Astrocyte of the hippocampus (primary cell): ENCODE measurements around the gene CDH4.
A peak's percentile ranks its signal among the peaks of the same experiment; 100 is the strongest.

Experiments
- DNase-seq: peaks from one replicate; pipeline ENCODE4 v3.0.0; 2011; ENCODE audit warnings: low read depth, low spot score

CDH4 gene

GRCh38 chr20:61646986-61647385 is 394.9 kb downstream of the CDH4 start:
- no peak for DNase-seq

DNA sequence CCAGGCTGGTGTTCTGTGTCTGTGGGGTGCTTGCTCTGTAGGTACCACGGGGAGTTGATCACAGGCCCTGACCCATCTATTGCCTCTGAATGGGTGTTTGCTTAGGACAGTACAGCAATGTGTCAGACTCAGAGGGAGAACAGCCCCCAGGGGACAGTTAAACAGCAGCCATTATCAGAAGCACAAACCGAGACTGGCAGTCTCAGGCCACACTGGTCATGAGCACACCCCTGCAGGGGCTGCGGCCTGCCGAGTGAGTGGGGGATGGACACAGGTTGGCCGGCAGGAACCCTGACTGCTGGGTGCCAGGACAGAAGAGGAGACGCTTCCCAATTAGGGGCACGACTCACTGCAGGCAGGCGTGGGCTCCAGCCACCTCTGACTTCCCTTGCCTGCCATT is 395.6 kb downstream of the CDH4 start:
- DNase-seq = no peak

DNA sequence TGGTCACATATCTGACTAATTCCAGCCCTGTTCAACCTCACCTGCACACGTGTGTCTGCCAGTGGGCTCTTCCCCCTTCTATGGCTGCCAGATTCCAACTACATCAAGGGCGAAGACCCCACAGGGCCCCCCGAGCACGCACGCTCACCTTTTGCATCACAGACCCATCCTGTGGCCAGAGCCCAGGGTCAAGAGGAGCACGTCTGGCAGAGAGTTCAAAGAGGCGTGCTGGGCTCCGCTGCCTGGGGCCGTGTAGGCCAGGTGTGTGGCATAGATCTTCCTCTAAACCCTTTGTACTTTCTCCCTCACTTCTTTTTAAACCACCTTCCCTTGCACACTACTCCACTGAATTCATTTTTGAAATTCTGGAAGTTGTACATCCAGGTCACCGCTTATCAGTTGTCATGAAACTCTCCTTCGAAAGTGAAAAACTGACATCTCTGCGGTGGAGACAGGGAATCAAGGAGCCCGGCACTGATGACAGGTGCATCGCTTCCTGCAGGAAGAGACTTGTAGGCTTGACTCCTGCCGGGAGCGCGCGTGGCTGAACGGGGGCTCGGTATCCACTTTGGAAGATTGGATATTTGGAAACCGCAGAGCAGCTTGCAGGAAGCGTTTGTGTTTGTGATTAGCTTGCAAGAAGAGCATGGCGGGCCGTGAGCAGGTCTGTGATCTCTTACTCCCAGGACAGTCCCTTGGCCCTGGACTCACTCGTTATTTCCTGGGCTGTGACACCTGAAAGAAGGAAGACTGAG is 397.2 kb downstream of the CDH4 start:
- DNase-seq = no peak

- DNase-seq = no peak
These were observed 397.8 kb downstream of the CDH4 start for GRCh38 chr20:61649860-61650162.

DNA sequence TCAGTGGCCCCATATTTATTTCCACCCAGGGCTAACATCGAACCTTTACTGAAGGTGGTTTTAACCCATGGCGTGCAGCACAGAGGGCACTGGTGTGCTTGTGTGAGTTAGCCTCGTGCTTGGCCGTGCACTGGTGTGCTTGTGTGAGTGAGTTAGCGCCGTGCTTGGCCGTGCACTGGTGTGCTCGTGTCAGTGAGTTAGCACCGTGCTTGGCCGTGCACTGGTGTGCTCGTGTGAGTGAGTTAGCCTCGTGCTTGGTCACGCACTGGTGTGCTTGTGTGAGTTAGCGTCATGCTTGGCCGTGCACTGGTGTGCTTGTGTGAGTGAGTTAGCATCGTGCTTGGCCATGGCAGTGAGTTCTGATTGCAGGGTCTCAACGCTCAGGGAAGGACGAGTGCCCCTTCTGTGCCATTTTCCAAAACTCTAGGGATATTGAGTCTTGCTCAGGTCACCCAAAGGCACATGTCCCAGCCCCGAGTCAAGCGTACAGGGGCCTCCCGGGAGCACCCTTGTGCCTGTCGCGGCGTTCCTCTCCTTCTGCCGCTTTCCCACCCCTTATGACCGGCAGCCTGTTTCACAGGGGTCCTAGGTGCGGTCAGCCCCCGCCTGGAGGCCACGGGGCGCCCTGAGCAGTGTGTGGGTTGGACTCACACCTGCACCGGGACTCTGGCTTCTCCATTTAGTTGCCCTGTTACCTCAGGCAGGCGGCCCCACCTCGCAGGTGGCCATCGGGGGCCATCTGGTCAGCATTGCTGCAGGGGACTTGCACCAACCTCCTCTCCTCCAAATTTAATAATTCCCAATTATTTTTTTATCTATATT is 399.1 kb downstream of the CDH4 start:
- no peak for DNase-seq

GRCh38 chr20:61652146-61652545 is 400.1 kb downstream of the CDH4 start:
- DNase-seq = no peak

DNA sequence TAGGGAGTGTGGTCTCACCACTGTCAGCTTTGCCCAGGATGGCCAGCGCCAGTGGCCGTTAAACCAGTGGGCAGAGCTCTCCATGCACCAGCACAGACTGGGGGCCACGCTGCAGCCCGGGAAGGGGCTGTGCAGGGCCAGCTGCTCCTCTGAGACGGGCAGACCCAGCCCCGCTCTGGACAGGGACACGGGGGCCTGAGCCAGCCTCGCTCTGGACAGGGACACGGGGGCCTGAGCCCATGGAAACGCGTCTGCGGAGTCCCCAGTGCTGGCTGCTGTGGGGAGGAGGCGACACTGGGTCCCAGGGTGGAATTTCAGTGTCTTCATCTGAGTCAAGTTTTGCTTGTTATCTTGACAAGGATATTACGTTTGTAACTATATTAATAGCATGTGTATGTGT is 402.7 kb downstream of the CDH4 start:
- DNase-seq = no peak

DNA sequence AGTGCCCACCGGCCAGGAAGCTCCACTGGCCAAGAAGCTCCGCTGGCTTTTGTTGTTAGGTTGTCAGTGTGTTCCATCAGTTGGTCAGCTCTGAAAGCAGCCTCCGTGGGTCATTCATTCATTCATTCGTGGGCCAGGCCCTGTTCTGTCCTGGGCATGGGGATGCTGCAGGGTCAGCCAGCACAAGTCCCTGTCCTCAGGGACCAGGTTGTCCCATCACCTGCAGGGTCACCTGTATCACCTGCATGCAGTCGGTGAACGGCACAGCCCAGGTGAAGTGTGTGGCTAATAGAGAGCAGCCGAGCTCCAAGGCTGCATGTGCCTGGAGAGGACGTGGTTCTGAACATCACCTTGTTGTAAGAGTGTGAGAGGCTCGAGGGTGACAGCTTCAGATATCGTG is 403.5 kb downstream of the CDH4 start:
- no peak for DNase-seq

DNA sequence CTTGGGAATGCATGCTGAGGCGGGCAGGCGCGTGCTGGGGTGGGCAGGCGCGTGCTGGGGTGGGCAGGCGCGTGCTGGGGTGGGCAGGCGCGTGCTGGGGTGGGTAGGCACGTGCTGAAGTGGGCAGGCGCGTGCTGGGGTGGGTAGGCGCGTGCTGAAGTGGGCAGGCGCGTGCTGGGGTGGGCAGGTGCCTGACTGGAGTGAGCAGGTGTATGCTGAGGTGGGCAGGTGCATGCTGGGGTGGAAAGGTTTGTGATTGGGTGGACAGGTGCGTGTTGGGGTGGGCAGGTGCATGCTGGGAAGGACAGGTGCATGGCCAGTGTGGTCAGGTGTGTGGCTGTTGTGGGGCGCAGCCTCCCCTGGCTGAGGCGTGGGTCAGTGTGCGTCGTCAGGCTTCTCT is 404.1 kb downstream of the CDH4 start:
- DNase-seq = no peak

DNA sequence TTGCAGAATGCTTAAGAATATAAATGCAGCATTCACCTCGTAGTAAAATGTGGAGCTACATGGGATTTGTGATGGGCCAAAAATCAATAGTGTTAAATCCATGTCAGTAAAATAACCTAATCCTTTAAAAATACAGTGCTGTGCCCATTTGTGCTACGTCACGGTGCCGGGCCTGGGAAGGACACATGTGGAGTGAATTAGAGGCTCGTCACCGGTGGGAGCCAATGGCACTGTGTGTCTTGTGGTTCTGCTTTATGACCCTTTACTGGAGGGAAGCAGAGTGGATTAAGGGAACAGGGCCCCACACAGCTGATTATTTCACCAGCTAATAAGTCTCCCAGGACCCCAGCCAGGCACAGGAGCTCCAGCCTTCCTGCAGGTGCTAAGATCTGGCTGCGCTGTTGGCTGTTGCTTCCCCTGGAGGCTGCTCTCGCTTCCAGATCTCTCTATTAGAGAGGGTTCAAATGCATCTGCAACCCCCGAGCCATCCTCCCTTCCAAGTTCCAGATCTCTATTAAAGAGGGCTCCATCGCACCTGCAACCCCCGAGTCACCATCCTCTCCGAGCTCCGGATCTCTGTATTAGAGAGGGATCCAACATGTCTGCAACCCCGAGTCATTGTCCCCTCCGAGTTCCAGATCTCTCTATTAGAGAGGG is 405.8 kb downstream of the CDH4 start:
- no peak for DNase-seq

DNA sequence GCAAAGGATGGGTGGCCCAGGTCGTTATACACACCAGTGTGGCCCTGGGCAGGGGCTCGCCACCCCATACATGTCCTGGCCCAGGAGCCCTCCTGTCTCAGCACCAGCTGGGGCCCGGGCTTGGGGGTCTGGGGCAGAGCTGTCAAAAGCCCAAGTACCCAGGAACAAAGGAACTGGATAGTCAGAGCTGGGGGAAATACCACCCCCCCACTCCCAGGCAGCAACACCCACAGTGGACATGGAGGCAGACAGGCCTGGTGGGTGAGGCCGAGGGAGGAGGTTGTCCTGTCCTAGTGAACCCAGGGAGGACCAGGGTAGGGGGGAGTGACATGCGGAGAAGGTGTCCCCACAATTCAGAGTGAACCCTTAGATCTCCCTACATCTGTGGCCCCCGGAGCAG is 406.5 kb downstream of the CDH4 start:
- DNase-seq = no peak

- no peak for DNase-seq
These were observed 407.4 kb downstream of the CDH4 start for GRCh38 chr20:61659246-61659993.

- DNase-seq = no peak
These were observed 407.9 kb downstream of the CDH4 start for GRCh38 chr20:61659994-61660346.

DNA sequence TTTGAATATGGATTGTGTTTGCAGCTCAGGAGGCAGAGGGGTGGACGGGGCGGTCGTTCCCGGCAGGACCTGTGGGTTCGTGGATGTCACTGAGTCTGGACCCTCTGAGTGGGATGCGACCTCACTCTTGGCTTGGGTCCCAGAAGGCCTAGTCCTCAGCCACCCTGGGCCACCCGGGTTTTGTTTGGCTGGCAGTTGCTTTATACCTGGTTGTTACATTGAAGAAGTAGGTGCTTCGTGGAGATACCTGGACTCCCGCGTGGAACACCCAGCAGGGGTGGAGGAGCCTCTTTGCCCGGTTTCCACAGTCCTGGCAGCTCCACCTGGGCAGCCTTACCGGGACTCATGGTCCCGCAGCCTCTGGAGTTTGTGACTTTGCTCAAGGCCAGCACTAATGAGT is 408.5 kb downstream of the CDH4 start:
- no peak for DNase-seq

- no peak for DNase-seq
These were observed 409.0 kb downstream of the CDH4 start for GRCh38 chr20:61661025-61661424.

- no peak for DNase-seq
These were observed 409.5 kb downstream of the CDH4 start for GRCh38 chr20:61661583-61661982.

DNA sequence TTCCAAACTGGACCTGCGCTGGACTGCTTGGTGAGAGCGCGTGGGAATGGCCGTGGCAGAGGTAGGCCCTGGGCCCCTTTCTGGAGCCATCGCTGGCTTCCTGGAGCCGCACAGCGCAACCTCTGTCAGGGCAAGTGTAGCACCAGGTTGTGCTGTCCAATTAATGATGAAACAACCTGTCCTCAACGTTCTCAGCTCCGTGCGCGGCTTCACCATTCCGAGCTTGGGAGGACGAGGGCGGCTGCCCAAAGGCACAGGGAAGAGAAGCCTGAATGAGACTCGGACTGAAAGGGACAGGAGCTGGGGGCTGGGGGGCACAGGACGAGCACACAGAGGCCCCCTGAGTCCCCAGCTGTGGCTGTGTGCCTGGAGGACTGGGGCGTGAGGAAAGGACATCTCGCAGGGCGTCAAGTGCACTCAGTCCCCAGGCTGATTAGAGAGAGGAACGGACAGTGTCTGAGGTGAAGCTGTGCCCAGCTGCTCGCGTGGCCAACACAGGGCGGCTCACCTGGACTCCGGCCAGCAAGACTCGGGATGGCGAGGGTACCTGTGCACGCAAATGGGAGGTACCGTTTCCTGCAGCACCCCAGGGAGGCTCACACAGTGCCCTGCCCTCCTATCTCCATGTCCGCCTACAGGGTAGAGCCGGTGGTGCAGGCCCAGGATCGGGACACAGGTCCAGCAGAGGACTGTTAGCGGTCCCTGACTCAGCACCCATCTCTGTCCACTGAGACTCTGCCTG is 410.3 kb downstream of the CDH4 start:
- no peak for DNase-seq

DNA sequence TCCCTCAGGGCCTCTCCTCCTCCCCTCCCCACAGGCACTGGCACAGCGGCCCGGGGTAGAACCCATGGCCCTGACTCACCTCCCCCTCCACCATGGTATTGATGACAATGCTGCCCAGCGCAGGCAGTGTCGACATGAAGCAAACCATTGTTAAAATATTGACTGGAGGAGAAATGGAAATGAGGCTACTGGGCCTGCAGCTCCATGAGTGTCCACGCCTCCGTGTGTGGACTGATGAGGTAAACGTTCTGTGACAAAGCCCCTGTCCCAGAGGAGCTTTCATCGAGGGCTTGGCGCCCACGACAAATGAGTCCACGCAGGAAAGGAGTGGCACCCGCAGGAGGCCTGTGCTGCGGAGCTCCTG is 410.9 kb downstream of the CDH4 start:
- no peak for DNase-seq

- no peak for DNase-seq
These were observed 411.7 kb downstream of the CDH4 start for GRCh38 chr20:61663521-61664425.

- peak; percentile 43 for DNase-seq
These were observed 412.7 kb downstream of the CDH4 start for GRCh38 chr20:61664556-61665320.
